GM12864 (cell line): ENCODE data around the gene PLCG2.

ENCODE experiments used
- DNase-seq: peaks from one replicate; pipeline ENCODE4 v3.0.0-alpha.2; 2011; ENCODE audit warnings: low read depth
- H3K4me3 ChIP-seq: 2 replicates; pipeline ENCODE4 v1.5.1; 2011; ENCODE audit warnings: mild to moderate bottlenecking, low read depth, low read length, control low read depth
- TF ChIP-seq, protein P1 (sequence below): IDR thresholded peaks from 2 replicates; pipeline ENCODE4 v1.5.1; 2011; ENCODE audit warnings: low read depth, mild to moderate bottlenecking, moderate library complexity, low read length, control low read depth, inconsistent platforms; ENCODE audit errors: missing control alignments

PLCG2 gene

DNA sequence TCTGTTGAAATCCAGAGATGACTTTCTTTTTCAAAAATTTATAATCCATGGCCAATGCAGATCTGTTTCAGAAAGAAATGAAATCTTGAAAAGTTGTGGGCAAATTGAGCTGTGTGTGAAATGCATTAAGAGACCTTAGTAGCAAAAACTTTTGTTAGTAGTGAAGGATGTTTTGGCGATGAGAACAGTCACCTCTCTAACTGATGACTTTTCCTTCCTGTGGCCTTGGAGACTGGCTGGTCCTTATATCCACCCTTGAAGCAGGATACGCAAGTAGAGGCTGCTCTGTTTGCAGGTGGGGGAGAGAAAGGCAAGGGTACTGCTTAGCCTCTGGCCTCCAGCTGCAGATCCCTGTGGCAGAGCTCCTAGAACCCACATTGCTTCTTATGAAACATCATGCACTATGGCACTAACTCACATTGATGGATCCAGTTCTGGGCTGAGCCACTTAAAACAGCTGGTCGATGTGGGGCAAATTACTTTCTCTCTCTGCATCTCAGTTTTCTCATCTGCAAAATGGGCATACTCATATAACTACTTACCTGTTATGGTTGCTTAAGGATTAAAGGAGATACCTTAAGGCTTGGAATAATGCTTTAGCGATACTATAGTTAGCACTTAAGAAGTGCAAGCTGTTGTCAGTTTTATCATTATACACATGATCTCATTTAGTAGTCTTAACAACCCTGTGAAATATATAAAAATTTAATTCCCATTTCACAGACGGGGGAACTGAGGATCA lies 142.9 kb downstream of the PLCG2 start:
- H3K4me3 ChIP-seq, result no peak overlapping the region
- DNase-seq, result no peak
- TF ChIP-seq, protein P1, sequence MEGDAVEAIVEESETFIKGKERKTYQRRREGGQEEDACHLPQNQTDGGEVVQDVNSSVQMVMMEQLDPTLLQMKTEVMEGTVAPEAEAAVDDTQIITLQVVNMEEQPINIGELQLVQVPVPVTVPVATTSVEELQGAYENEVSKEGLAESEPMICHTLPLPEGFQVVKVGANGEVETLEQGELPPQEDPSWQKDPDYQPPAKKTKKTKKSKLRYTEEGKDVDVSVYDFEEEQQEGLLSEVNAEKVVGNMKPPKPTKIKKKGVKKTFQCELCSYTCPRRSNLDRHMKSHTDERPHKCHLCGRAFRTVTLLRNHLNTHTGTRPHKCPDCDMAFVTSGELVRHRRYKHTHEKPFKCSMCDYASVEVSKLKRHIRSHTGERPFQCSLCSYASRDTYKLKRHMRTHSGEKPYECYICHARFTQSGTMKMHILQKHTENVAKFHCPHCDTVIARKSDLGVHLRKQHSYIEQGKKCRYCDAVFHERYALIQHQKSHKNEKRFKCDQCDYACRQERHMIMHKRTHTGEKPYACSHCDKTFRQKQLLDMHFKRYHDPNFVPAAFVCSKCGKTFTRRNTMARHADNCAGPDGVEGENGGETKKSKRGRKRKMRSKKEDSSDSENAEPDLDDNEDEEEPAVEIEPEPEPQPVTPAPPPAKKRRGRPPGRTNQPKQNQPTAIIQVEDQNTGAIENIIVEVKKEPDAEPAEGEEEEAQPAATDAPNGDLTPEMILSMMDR, result no peak

GRCh38 chr16:81923296-81923695 lies 144.2 kb downstream of the PLCG2 start:
- H3K4me3 ChIP-seq, result no peak overlapping the region
- no peak for DNase-seq
- TF ChIP-seq, protein P1, result no peak

DNA sequence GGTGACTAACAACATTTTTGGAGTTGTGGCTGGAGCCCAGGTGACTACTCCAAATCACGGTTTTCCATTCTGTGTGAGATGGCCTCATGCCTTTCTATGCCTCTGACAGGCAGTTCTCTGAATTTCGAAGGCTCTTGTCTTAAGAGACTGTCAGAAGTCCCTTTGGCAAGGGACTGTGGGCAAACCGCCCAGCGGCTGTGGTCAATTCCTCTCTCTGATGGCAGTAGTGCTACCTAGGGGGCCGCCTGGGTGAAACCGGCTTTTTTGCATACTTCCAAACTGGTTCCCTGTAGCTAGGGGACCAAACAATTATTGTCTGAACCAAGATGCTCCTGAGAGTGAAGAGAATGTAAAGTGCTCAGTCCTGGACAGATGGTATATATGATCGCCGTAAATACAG lies 145.9 kb downstream of the PLCG2 start:
- DNase-seq, result no peak
- H3K4me3 ChIP-seq, result no peak overlapping the region
- TF ChIP-seq, protein P1, result no peak

DNA sequence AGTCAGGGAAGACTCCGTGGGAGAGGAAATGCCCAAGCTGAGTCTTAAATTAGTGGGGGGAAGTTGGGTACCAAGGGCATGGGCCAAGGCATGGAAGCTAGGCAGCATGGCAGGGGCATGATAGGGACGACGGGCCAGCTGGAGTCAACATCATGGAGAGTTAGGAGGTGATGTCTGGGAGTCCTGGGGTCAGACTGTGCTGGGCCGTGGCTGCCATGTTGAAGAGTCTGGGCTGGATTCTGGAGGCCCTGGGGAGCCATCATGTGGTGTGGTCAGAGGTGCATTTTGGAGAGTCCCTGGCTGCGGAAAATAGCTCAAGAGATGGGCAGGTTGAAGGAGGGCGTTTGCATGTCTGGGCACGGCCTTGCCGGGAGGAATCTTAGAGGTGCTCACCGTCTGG lies 146.9 kb downstream of the PLCG2 start:
- TF ChIP-seq, protein P1, result no peak
- no peak for DNase-seq

DNA sequence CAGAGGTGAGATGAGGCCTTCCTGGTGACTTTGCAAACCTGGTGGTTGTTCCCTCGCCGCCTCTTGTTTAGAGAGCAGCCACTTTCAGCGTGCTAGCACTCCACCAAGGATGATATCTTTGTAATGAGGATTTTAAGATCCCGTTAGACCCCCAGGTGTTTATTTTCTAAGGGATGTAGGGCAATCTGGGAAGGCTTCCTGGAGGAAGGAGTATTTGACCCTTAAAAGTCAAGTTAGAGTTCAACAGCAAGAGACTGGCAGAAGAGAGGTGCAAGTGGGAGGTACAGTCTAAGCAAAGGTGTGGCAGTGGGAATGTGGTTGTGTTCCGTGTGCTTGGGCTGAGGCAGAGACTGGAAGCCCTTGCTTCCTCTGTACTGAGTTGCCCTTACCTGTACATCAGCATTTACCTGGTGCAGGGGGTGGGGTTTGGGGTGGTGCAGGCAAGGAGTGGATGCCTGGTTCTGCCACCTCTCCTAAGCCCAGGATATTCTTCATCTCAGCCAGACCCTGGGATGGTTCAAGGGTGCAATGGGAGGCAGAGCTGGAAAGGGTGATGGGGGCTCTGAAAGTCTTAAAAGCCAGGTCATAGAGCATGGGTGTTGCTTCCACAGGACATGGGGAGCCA lies 148.6 kb downstream of the PLCG2 start:
- H3K4me3 ChIP-seq, result no peak overlapping the region
- TF ChIP-seq, protein P1, result no peak
- no peak for DNase-seq

More for the DNA sequence above, 146.9 kb downstream of the PLCG2 start:
- H3K4me3 ChIP-seq, result no peak overlapping the region

- DNase-seq, result no peak
- TF ChIP-seq, protein P1, result no peak
- no peak overlapping the region for H3K4me3 ChIP-seq
Measured at GRCh38 chr16:81928271-81928918, 149.3 kb downstream of the PLCG2 start.
